OCI-LY7 (cell line): Measurements from ENCODE around the gene TMEM184B. TPM values are rescaled to one million over a fixed set of nuclear protein-coding genes. Genes with fewer than 3 reads are reported as not detected.
"Not testable (repeated sequence)": the region's sequence is repeated elsewhere in the genome, so short reads cannot be mapped to it uniquely, and the experiment has no call there.

Experiments used
- BruUV-seq: library from RNA; stranded (reverse); fragments of 400-500 nt; replicated peaks from 2 replicates; lab custom pipeline; 2021; lab: Mats Ljungman, UMichigan
- CTCF ChIA-PET: fragments of 300-600 bp; sonication (Branson Sonifier 250); formaldehyde crosslinking; loops from one replicate; lab custom pipeline; 2022; ENCODE audit warnings: antibody characterized with exemption; ENCODE audit not compliant: unreplicated experiment; lab: Charles Lee
- POLR2A ChIA-PET: fragments of 300-600 bp; sonication (Branson Sonifier 250); formaldehyde crosslinking; loops from one replicate; lab custom pipeline; 2022; ENCODE audit warnings: antibody characterized with exemption; lab: Charles Lee
- DNase-seq: peaks from one replicate; pipeline ENCODE4 v3.0.0-alpha.2; 2015; ENCODE audit warnings: low spot score
- H2AFZ ChIP-seq: fragments of 200-600 bp; sonication (generic), shearing (Covaris generic); 2 replicates; pipeline ENCODE4 v1.6.1; 2014; ENCODE audit warnings: mild to moderate bottlenecking, antibody characterized with exemption, low read length, moderate library complexity
- H3K27ac ChIP-seq: fragments of 200-600 bp; sonication (generic); 2 replicates; pipeline ENCODE4 v1.5.1; 2014; ENCODE audit warnings: mixed run types, low read depth, mild to moderate bottlenecking, moderate library complexity, low read length, inconsistent platforms; ENCODE audit not compliant: poor library complexity, severe bottlenecking
- H3K36me3 ChIP-seq: fragments of 200-600 bp; sonication (generic); 2 replicates; pipeline ENCODE4 v1.6.1; 2014; ENCODE audit warnings: mild to moderate bottlenecking, antibody characterized with exemption, low read length, moderate library complexity, mixed read lengths; ENCODE audit not compliant: insufficient read depth
- H3K4me1 ChIP-seq: fragments of 200-600 bp; sonication (generic); 2 replicates; pipeline ENCODE4 v1.5.1; 2014; ENCODE audit warnings: mild to moderate bottlenecking, low read length; ENCODE audit not compliant: insufficient read depth, poor library complexity, severe bottlenecking
- H3K4me2 ChIP-seq: fragments of 200-600 bp; sonication (generic); 2 replicates; pipeline ENCODE4 v1.6.1; 2014; ENCODE audit warnings: mild to moderate bottlenecking, low read length
- H3K4me3 ChIP-seq: fragments of 200-600 bp; sonication (generic); 2 replicates; pipeline ENCODE4 v1.5.1; 2014; ENCODE audit warnings: mild to moderate bottlenecking, low read depth, low read length; ENCODE audit not compliant: poor library complexity, severe bottlenecking
- H3K79me2 ChIP-seq: fragments of 200-600 bp; sonication (generic); 2 replicates; pipeline ENCODE4 v1.6.1; 2016; ENCODE audit warnings: low read depth, mild to moderate bottlenecking, low read length, moderate library complexity, mixed read lengths; ENCODE audit not compliant: insufficient read depth
- H3K9me2 ChIP-seq: fragments of 200-600 bp; sonication (generic); 2 replicates; pipeline ENCODE4 v1.6.1; 2016; ENCODE audit warnings: mild to moderate bottlenecking, low read length, mixed read lengths; ENCODE audit not compliant: insufficient read depth
- H3K9me3 ChIP-seq: fragments of 200-600 bp; sonication (generic); 2 replicates; pipeline ENCODE4 v1.6.1; 2014; ENCODE audit warnings: mild to moderate bottlenecking, mixed run types, low read length, mixed read lengths
- H4K20me1 ChIP-seq: fragments of 200-600 bp; sonication (generic); 2 replicates; pipeline ENCODE4 v1.6.1; 2014; ENCODE audit warnings: mild to moderate bottlenecking, antibody characterized with exemption, low read length, moderate library complexity, mixed read lengths; ENCODE audit not compliant: insufficient read depth
- CTCF ChIP-seq: fragments of 200-600 bp; sonication (generic); conservative IDR thresholded peaks from 2 replicates; pipeline ENCODE4 v1.5.1; 2014; ENCODE audit warnings: mild to moderate bottlenecking, antibody characterized with exemption, low read length, moderate library complexity, mixed read lengths
- EZH2phosphoT487 ChIP-seq: fragments of 200-600 bp; sonication (generic); IDR thresholded peaks from 2 replicates; pipeline ENCODE4 v1.6.1; 2018; ENCODE audit warnings: low read depth, borderline replicate concordance, mild to moderate bottlenecking, mixed run types, antibody characterized with exemption, low read length, moderate library complexity, mixed read lengths
- intact Hi-C: fragments of 100-400 bp; cut with micrococcal nuclease; formaldehyde crosslinking; loops from one replicate; pipeline ENCODE4 v1.10.0; 2022; ENCODE audit not compliant: unreplicated experiment
- total RNA-seq, 2 experiments: library from RNA; depleted of rRNA in 1 of 2; stranded (reverse); fragments of >200 nt in 1 of 2; shearing (Covaris generic) in 1 of 2; gene quantifications; 2 replicates each; pipeline ENCODE4 v1.2.3, GENCODE V29; 2014 to 2022

TMEM184B gene
- total RNA-seq, 2 experiments from 2014 or later: 19.1 to 50.2 TPM

DNA sequence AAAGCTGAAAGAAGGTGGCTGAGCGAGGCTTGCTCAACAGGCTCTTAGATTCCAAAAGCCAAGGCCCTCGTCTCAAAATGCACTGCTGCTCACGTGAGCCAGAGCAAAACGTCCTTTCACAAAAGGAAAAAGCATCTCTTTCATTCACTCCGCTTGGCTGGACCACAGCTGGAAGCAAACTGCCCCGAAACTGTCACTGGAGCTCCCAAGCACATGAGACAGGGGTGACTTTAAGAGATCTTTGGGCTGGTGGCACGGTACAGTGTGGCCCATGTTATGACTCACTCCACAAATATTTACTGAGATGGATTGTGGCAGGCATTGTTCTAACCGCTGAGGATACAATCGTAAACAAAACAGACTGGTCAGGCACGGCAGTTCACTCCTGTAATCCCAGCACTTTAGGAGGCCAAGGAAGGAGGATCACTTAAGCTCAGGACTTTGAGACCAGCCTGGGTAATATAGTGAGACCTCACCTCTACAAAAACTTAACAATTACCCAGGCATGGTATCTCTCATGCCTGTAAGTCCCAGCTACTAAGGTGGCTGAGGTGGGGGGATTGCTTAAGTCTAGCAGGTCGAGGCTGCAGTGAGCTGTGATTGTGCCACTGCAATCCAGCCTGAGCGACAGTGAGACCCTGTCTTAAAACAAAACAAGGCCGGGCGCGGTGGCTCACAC lies 94.7 kb downstream of the TMEM184B start:
- DNase-seq: no peak
- Histone ChIP-seq H3K4me1 (peaks cover 27% of the 10 kb centered on the region), H3K4me2 (no peak overlapping the region), H3K9me2 (no peaks in the 10 kb centered on the region), H2AFZ (no peak overlapping the region), H3K4me3 (no peak overlapping the region), H4K20me1 (no peaks in the 10 kb centered on the region), H3K9me3 (no peaks in the 10 kb centered on the region), H3K27ac (no peak overlapping the region), H3K79me2 (peaks cover 6% of the 10 kb centered on the region; the same call in 1 of the 2 replicates), H3K36me3 (no peaks in the 10 kb centered on the region)
- POLR2A ChIA-PET: no interaction called here
- CTCF ChIA-PET: no interaction called here
- no peak for TF ChIP-seq EZH2phosphoT487
- TF ChIP-seq CTCF: no peak
- BruUV-seq: no TSS peak
- intact Hi-C loops: no loop called here

DNA sequence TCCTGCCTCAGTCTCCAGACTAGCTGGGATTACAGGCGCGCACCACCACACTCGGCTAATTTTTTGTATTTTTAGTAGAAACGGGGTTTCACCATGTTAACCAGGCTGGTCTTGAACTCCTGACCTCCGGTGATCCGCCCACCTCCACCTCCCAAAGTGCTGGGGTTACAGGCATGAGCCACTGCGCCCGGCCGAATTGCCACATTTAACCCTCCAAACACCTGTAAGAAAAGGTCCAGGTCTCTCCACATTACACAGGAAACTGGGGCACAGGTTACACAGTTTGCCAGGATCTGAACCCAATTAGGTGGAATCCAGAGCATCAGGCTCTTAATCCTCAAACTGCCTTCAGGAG lies 95.3 kb downstream of the TMEM184B start:
- H3K4me1 ChIP-seq: peaks cover 28% of the 10 kb centered on the region
- H3K4me2 ChIP-seq, CTCF ChIA-PET, H4K20me1 ChIP-seq, DNase-seq, H2AFZ ChIP-seq, H3K27ac ChIP-seq, POLR2A ChIA-PET, H3K9me3 ChIP-seq, H3K4me3 ChIP-seq, H3K79me2 ChIP-seq, BruUV-seq, H3K9me2 ChIP-seq, intact Hi-C loops, H3K36me3 ChIP-seq: not testable (repeated sequence)

DNA sequence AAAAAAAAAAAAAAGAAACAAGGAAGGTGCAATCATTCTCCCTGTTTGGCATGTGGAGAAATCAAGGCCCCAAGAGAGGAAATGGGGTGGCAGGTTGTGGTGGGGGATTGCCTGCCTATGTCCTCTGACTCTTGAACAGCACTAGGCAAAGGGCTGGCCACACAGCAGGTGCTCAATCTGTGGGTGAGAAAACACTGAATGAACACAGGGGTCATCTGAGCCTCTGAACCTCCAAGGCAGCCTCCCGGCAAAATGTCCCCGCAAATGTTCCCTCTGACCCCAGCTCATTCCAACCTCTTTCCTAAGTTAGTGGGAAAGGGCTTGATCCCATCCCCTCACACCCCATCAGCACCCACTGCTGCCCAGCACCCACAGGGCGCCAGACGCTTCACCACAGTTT lies 95.8 kb downstream of the TMEM184B start:
- intact Hi-C loops: no loop called here
- Histone ChIP-seq H3K4me1 (peaks cover 28% of the 10 kb centered on the region), H3K4me3 (no peak overlapping the region), H3K36me3 (no peaks in the 10 kb centered on the region), H3K79me2 (peaks cover 6% of the 10 kb centered on the region; the same call in 1 of the 2 replicates), H2AFZ (no peak overlapping the region), H3K27ac (no peak overlapping the region), H3K9me2 (no peaks in the 10 kb centered on the region), H3K4me2 (no peak overlapping the region), H4K20me1 (no peaks in the 10 kb centered on the region), H3K9me3 (no peaks in the 10 kb centered on the region)
- no peak for TF ChIP-seq EZH2phosphoT487
- TF ChIP-seq CTCF: no peak
- ChIA-PET CTCF (no interaction called here), POLR2A (no interaction called here)
- BruUV-seq: no TSS peak
- DNase-seq: no peak
